Measurements from ENCODE around the gene HS3ST3A1. TPM values are rescaled to one million over a fixed set of nuclear protein-coding genes. Genes with fewer than 3 reads are reported as not detected.

Gene HS3ST3A1
- total and polyA plus RNA-seq, 2 experiments from 2014 or later = 5.4 to 24.1 TPM

- TF ChIP-seq CREB1 (CRISPR knock-in tag; IDR thresholded peaks at IDR 0.05; ENCODE audit: low read depth) (no peak), STAT1 (IDR thresholded peaks at IDR 0.05; ENCODE audit: unreplicated experiment) (no peak), EZH2phosphoT487 (IDR thresholded peaks at IDR 0.05; ENCODE audit: unreplicated experiment) (no peak)
These were observed 47.5 kb downstream of the HS3ST3A1 start (continued) for GRCh38 chr17:13554231-13554630.

- no peaks in the 10 kb centered on the region for H3F3A ChIP-seq (replicated peaks; ENCODE audit: low read depth)
- no peak for DNase-seq (ENCODE audit: low spot score)
- Mint-ChIP-seq H3K27ac (no peak overlapping the region), H3K4me1 (peaks cover 6% of the 10 kb centered on the region), H3K9me3 (peaks cover 3% of the 10 kb centered on the region; the same call in 2 of the 3 replicates), H3K36me3 (ENCODE audit: low read depth) (peaks cover 34% of the 10 kb centered on the region), H3K4me3 (no peak overlapping the region), H3K27me3 (ENCODE audit: insufficient read depth, low read depth, poor library complexity) (peaks cover under 1% of the 10 kb centered on the region)
- no peaks in the 10 kb centered on the region for H4K20me1 ChIP-seq (replicated peaks; ENCODE audit: insufficient read depth)
- H3K79me2 ChIP-seq (replicated peaks; ENCODE audit: insufficient read depth) = no peaks in the 10 kb centered on the region
- no peak overlapping the region for H3K4me3 ChIP-seq
- no peak overlapping the region for H2AFZ ChIP-seq
- no peak for ATAC-seq
- H3K36me3 ChIP-seq (ENCODE audit: insufficient read depth) = no peaks in the 10 kb centered on the region
- no peaks in the 10 kb centered on the region for H3K27me3 ChIP-seq (ENCODE audit: insufficient read depth)
- no peak for TF ChIP-seq ETS1 (IDR thresholded peaks at IDR 0.05)
- TF ChIP-seq POLR2AphosphoS5 (IDR thresholded peaks at IDR 0.05; ENCODE audit: low read depth) = no peak
- no peak for TF ChIP-seq CREB1 (CRISPR knock-in tag; IDR thresholded peaks at IDR 0.05; ENCODE audit: low read depth)
- no peak for TF ChIP-seq ZNF331 (CRISPR knock-in tag; IDR thresholded peaks at IDR 0.05; ENCODE audit: low read depth)
- TF ChIP-seq CTCF (conservative IDR thresholded peaks at IDR 0.05; ENCODE audit: low read depth in 2 of 2) = no peak
- no peak for TF ChIP-seq STAT1 (IDR thresholded peaks at IDR 0.05; ENCODE audit: unreplicated experiment)
- TF ChIP-seq REST (IDR thresholded peaks at IDR 0.05; ENCODE audit: unreplicated experiment) = no peak
- no peak for TF ChIP-seq ZNF462 (CRISPR knock-in tag; IDR thresholded peaks at IDR 0.05)
- TF ChIP-seq EZH2phosphoT487 (IDR thresholded peaks at IDR 0.05; ENCODE audit: unreplicated experiment) = no peak
- TF ChIP-seq JUNB (IDR thresholded peaks at IDR 0.05; ENCODE audit: unreplicated experiment) = no peak
- no peak for TF ChIP-seq EZH2 (IDR thresholded peaks at IDR 0.05; ENCODE audit: low read depth, unreplicated experiment)
- TF ChIP-seq ZNF114 (CRISPR knock-in tag; IDR thresholded peaks at IDR 0.05) = no peak
- no peak for TF ChIP-seq NANOG (IDR thresholded peaks at IDR 0.05; ENCODE audit: borderline replicate concordance)
- H3K9me2 ChIP-seq (ENCODE audit: insufficient read depth) = no peaks in the 10 kb centered on the region; the same call in 1 of the 2 replicates
- H3K4me1 ChIP-seq (ENCODE audit: insufficient read depth) = peaks cover 4% of the 10 kb centered on the region; the same call in 1 of the 2 replicates
- no peak overlapping the region for H3K4me2 ChIP-seq
- H3K27ac ChIP-seq (ENCODE audit: low read depth) = no peak overlapping the region
These were observed 51.4 kb downstream of the HS3ST3A1 start for GRCh38 chr17:13550291-13550690.
